Measurements from ENCODE around the gene GAPVD1. TPM values are rescaled to one million over a fixed set of nuclear protein-coding genes. Genes with fewer than 3 reads are reported as not detected.

Gene GAPVD1
- total RNA-seq, 1 donor from 2014 or later = 37.9 TPM

DNA sequence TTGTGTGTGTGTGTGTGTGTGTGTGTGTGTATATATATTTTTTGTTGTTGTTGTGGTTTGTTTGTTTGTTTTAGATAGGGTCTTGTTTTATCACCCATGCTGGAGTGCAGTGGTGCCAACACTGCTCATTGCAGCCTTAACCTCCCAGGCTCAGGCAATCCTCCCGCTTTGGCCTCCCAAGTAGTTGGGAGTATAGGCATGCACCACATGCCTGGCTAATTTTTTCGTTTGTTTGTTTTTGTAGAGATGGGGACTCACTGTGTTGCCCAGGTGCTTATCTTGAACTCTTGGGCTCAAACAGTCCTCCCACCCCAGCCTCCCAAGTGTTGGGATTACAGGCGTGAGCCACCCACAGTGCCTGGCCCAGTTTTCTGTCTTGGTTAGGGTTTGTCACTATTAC, 77.3 kb downstream of the GAPVD1 start:
- Mint-ChIP-seq H3K4me1 (ENCODE audit: unreplicated experiment) (no peaks in the 10 kb centered on the region), H3K36me3 (ENCODE audit: low read depth, unreplicated experiment) (peaks cover 16% of the 10 kb centered on the region), H3K4me3 (ENCODE audit: unreplicated experiment) (no peak overlapping the region), H3K9me3 (ENCODE audit: unreplicated experiment) (no peaks in the 10 kb centered on the region), H3K27ac (ENCODE audit: unreplicated experiment) (no peak overlapping the region), H3K27me3 (ENCODE audit: unreplicated experiment) (no peaks in the 10 kb centered on the region)
- TF ChIP-seq, protein P1, sequence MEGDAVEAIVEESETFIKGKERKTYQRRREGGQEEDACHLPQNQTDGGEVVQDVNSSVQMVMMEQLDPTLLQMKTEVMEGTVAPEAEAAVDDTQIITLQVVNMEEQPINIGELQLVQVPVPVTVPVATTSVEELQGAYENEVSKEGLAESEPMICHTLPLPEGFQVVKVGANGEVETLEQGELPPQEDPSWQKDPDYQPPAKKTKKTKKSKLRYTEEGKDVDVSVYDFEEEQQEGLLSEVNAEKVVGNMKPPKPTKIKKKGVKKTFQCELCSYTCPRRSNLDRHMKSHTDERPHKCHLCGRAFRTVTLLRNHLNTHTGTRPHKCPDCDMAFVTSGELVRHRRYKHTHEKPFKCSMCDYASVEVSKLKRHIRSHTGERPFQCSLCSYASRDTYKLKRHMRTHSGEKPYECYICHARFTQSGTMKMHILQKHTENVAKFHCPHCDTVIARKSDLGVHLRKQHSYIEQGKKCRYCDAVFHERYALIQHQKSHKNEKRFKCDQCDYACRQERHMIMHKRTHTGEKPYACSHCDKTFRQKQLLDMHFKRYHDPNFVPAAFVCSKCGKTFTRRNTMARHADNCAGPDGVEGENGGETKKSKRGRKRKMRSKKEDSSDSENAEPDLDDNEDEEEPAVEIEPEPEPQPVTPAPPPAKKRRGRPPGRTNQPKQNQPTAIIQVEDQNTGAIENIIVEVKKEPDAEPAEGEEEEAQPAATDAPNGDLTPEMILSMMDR (IDR thresholded peaks at IDR 0.05; ENCODE audit: unreplicated experiment) = no peak
- no peak for DNase-seq (ENCODE audit: low spot score)

DNA sequence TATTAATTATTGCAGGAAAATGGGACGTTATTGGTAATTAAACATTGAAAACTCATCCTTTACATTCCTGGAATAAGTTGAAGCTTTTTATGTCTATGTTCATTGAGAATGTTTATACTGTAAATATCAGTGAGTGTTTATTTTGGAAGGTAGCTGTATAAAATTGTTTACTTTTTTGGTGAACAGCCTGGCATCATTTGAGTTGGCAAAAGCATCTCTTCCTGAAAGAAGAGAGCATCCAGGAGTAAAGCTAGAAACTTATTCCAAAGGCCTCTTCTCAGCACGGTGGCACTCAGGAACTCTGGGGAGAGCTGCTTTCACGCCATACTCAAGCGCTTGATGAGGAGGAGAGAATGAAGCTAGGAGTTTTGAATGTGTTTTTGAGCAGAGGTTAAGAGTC, 79.9 kb downstream of the GAPVD1 start:
- DNase-seq (ENCODE audit: low spot score) = no peak
- Mint-ChIP-seq H3K9me3 (ENCODE audit: unreplicated experiment) (no peaks in the 10 kb centered on the region), H3K4me1 (ENCODE audit: unreplicated experiment) (no peaks in the 10 kb centered on the region), H3K27me3 (ENCODE audit: unreplicated experiment) (peaks cover 3% of the 10 kb centered on the region), H3K4me3 (ENCODE audit: unreplicated experiment) (no peak overlapping the region), H3K36me3 (ENCODE audit: low read depth, unreplicated experiment) (peaks cover 16% of the 10 kb centered on the region), H3K27ac (ENCODE audit: unreplicated experiment) (no peak overlapping the region)
- TF ChIP-seq, protein P1 (IDR thresholded peaks at IDR 0.05; ENCODE audit: unreplicated experiment) = no peak

DNA sequence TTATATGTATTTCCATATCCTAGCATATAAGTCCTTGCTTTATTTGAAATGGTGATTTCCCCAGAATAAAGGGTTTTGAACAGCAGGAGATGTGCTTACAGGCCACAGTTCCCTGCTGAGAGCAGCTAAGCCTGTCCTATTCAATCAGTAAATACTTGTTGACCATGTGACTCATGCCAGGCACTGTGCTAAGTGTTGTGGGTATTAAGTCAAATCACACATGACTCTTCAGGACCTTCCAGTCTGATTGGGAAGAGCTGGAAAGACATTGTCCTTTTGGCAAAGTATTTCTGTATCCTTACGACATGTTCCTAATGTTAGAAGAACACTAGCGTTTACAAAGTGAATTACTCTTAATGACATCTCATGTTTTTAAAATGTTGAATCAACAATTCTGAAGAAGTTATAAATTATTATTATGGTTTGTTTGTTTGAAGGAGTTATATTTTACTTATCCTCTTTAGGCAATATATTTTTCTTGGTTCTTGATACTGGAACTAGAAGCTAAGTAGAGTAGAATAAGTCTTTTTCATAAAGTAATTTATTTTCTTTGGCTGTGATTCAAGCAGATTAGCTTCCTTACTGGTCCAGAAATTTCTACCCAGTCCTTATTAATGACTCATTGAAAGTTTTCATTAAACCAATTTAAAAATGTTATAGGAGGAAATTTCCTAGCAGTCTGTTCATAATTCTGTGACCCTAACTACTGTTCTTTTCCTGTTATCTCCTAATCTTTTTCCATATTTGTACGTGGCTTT, 82.1 kb downstream of the GAPVD1 start:
- H3K36me3 Mint-ChIP-seq (ENCODE audit: low read depth, unreplicated experiment) = peaks cover 21% of the 10 kb centered on the region
- H3K27ac Mint-ChIP-seq (ENCODE audit: unreplicated experiment) = no peak overlapping the region
- H3K9me3 Mint-ChIP-seq (ENCODE audit: unreplicated experiment) = no peaks in the 10 kb centered on the region
- DNase-seq (ENCODE audit: low spot score) = no peak
- peaks cover 3% of the 10 kb centered on the region for H3K27me3 Mint-ChIP-seq (ENCODE audit: unreplicated experiment)
- H3K4me1 Mint-ChIP-seq (ENCODE audit: unreplicated experiment) = no peaks in the 10 kb centered on the region
- H3K4me3 Mint-ChIP-seq (ENCODE audit: unreplicated experiment) = no peak overlapping the region
- TF ChIP-seq, protein P1 (IDR thresholded peaks at IDR 0.05; ENCODE audit: unreplicated experiment) = no peak

DNA sequence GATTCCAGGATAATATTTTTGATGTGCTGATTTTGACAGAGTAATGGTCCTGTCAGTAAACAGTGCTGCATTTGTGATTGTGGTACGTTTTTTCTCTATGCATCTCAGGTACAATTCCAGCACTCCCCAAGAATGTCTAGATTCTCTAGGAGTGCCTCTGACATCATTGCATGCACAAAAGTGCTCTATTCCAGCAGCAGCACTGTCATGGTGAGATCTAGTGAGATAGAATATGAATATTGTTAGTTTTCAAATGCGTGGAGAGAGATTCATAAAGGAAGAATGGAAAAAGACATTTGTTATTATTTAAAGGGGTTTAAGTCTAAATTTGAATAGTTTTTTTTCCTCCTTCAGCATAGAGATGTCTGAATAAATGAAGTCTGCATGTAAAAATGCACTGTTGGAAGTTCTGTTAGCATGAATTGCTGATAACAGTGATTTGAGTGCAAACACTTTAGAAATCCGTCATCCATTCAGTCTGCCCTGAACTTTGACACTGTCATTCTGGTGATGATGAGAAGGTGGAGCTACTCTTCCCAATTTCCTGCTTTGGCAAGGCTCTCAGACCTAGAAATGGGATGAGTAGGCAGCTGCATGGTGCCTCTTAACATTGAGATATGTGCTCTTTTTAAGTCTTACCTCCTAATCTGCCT, 84.6 kb downstream of the GAPVD1 start:
- H3K4me1 Mint-ChIP-seq (ENCODE audit: unreplicated experiment) = no peaks in the 10 kb centered on the region
- peaks cover 40% of the 10 kb centered on the region for H3K36me3 Mint-ChIP-seq (ENCODE audit: low read depth, unreplicated experiment)
- H3K4me3 Mint-ChIP-seq (ENCODE audit: unreplicated experiment) = no peak overlapping the region
- no peak for DNase-seq (ENCODE audit: low spot score)
- TF ChIP-seq, protein P1 (IDR thresholded peaks at IDR 0.05; ENCODE audit: unreplicated experiment) = no peak
- peaks cover 3% of the 10 kb centered on the region for H3K27me3 Mint-ChIP-seq (ENCODE audit: unreplicated experiment)
- no peaks in the 10 kb centered on the region for H3K9me3 Mint-ChIP-seq (ENCODE audit: unreplicated experiment)
- no peak overlapping the region for H3K27ac Mint-ChIP-seq (ENCODE audit: unreplicated experiment)

DNA sequence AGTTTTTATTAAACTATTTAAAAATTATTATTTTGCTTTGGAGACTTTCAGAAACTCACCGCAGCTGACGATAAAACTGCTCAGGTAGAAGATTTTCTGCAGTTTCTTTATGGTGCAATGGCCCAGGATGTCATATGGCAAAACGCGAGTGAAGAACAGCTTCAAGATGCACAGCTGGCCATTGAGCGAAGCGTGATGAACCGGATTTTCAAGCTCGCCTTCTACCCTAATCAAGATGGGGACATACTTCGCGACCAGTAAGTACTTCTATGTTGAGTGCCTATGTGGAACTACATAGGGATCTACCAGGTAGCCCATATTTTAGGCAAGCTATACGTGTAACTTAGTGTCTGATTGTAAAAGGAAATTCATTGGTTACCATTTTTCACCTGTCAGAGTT, 94.0 kb downstream of the GAPVD1 start:
- Mint-ChIP-seq H3K36me3 (ENCODE audit: low read depth, unreplicated experiment) (peaks cover 52% of the 10 kb centered on the region), H3K27ac (ENCODE audit: unreplicated experiment) (no peak overlapping the region), H3K4me1 (ENCODE audit: unreplicated experiment) (no peaks in the 10 kb centered on the region), H3K4me3 (ENCODE audit: unreplicated experiment) (no peak overlapping the region), H3K27me3 (ENCODE audit: unreplicated experiment) (peaks cover 5% of the 10 kb centered on the region), H3K9me3 (ENCODE audit: unreplicated experiment) (no peaks in the 10 kb centered on the region)
- DNase-seq (ENCODE audit: low spot score) = no peak
- TF ChIP-seq, protein P1 (IDR thresholded peaks at IDR 0.05; ENCODE audit: unreplicated experiment) = no peak

Data from endothelial cell (in vitro differentiated cells).